NCI-H1092 treated with DMSO at 0.1 percent for 48 hours (cell line): ENCODE results near the gene ANKRD33.
"Not testable (repeated sequence)": the region's sequence is repeated elsewhere in the genome, so short reads cannot be mapped to it uniquely, and the experiment has no call there.

Experiments used
- DNase-seq: peaks from one replicate; lab custom pipeline; 2025; lab: John Stamatoyannopoulos, UW

Gene ANKRD33

GRCh38 chr12:51883295-51883694, 4.6 kb upstream of the ANKRD33 start:
- DNase-seq: no peak

DNA sequence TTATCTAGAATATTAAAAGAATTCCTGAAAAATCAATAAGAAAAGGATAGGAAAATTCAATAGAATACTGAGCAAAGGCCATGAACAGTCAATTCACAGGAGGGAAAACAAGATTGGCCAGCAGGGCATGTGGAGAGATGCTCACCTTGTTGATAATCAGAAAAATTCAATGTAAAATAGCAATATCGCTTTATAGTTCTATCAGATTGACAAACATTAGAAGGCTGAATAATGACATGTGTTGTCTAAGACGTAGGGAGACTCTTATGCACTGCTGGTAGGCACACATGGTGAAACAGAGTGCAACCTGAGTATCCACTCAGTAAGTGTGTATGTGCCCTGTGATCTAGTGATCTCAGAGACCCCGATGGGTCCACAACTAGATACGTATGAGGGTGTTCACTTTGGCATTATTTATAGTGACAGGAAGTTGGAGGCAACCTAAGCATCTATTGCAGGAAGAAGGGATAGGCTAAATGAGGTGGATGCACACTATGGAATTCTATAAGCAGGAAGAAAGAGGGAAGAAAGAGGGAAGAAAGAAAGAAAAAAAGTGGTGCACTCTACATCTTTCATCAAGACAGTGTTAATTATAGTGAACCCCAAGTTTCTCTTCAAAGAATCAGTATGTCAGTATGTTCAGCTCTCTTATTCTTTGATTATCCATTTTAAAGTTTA, 3.8 kb upstream of the ANKRD33 start:
- DNase-seq: no peak

GRCh38 chr12:51884676-51885229, 3.1 kb upstream of the ANKRD33 start:
- DNase-seq: no peak

DNA sequence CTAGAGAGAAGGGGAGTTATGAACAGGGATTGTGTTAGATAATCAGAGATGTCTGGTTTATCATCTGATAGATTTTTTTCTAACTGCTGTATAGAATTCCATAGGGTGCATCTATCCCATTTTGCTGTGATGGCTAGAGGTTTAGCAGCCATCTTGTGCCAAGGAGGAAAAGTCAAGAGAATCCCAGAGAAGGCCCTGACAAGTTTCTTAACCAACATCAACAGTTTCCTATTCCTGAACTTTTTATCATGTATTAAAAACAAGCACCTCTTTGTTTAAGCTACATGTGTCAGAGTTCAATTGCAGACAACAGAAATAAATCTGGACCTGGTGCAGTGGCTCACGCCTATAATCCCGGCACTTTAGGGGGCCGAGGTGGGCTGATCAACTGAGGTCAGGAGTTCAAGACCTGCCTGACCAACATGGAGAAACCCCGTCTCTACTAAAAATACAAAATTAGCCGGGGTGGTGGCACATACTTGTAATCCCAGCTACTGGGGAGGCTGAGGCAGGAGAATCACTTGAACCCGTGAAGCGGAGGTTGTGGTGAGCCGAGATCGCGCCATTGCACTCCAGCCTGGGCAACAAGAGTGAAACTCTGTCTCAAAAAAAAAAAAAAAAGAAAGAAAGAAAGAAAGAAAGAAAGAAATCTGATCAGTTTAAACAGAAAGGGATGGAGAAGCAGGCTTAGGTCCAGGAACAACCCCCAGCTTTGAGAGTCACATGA, 2.4 kb upstream of the ANKRD33 start:
- DNase-seq: not testable (repeated sequence)

DNA sequence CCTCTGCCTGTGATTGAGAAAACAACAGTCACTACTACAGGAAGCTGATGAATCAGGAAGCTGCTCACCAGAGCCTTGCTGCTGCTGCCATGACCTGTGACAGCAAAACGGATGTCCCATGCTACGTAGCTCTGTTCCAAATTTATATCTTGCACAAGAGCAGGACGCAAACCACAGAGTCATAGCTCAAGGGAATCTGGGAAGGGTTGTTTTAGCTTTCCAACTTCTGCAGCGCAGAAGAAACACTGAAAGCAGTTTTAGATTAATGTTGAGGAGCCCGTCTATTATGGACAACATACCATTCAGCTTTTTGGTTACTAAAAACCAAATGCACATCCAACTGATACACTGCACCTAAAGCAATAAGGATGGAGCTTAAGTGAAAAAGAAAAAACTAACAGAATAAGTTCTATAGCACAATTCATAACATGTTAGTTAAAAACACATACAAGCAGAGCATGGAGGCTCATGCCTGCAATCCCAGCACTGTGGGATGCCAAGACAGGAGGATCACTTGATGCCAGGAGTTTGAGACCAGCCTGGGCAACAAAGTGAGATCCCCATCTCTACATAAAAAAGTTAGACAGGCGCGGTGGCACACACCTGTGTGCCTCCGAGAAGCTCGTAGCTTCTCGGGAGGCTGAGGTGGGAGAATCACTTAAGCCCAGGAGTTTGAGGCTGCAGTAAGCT, 1.7 kb upstream of the ANKRD33 start:
- no peak for DNase-seq

GRCh38 chr12:51888316-51889215, 663 bp downstream of the ANKRD33 start:
- no peak for DNase-seq

DNA sequence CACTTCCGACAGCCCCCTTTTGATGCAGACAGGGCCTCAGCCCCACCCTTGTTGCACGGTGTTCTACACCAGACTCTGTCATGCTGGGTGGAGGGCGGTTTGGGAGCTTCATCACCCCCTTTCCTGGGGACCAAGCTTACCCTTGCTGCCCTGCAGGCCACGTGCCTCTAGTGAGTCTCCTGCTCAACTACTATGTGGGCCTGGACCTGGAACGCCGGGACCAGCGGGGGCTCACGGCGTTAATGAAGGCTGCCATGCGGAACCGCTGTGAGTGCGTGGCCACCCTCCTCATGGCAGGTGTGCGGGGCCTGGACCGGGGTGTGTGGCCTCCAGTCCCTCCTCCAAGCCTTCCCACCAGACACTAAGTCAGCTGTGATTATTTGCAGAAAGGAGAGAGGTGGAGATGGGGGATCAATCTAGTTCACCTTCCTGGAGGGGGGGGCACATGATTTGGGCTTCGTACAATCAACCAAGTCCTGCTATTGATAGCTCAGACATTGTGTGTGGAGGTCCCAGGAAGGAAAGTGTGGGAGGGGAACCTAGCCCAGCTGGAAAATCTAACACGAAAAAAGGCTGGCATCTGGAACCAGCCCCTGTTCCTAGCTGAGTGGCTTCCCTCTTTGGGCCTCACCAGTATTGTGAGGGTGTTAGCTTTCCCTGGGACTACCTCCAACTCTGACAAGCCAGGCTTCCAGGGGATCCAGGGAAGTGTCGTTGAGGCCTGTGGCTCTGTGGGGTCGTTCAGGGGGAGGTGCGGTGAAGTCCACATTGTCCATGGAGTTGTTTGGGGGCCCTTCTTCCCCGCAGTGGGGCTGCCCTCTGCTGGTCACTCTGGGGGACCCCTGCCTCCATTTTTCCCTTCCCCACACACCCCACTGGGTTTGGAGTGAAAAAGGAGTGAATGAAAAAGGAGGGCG, 1.6 kb downstream of the ANKRD33 start:
- no peak for DNase-seq

GRCh38 chr12:51890133-51890464, 2.2 kb downstream of the ANKRD33 start:
- DNase-seq: no peak

GRCh38 chr12:51890511-51891171, 2.7 kb downstream of the ANKRD33 start:
- DNase-seq: no peak

DNA sequence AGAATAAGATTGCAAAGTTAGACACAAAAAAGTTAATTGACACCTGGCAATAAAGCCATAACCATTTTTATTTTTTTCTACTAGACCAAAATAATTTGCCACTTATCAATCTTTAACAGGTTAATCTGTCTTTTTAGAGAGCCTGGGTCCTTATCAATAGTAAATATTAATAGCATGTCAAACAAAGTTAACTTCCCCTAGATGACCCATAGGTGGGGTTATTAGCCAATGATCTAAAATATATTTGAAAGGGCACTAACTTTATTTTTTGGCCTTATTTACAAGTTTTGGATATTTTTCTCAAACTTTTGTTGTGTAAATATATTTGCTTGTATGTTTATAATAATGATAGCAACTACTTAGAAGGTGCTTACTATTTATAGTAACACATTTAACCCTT, 3.9 kb downstream of the ANKRD33 start:
- DNase-seq: no peak

DNA sequence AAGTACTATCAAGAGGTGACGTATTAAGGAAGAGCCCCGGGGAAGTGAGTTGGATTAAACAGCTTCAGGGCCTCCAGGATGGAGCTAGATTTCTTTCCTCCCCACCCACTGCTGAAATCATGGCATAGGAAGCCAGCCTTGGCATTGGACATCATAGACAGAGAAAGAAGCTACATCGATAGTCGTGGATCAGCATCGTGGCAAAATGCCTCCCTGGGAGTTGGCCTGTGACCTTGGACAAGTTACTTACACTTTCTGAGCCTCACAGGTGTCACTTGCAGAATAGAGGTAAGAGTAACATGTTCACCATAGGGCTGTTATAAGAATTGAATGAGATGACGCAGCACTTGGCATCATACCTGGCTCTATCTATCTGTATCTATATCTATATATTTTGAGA, 5.9 kb downstream of the ANKRD33 start:
- no peak for DNase-seq

DNA sequence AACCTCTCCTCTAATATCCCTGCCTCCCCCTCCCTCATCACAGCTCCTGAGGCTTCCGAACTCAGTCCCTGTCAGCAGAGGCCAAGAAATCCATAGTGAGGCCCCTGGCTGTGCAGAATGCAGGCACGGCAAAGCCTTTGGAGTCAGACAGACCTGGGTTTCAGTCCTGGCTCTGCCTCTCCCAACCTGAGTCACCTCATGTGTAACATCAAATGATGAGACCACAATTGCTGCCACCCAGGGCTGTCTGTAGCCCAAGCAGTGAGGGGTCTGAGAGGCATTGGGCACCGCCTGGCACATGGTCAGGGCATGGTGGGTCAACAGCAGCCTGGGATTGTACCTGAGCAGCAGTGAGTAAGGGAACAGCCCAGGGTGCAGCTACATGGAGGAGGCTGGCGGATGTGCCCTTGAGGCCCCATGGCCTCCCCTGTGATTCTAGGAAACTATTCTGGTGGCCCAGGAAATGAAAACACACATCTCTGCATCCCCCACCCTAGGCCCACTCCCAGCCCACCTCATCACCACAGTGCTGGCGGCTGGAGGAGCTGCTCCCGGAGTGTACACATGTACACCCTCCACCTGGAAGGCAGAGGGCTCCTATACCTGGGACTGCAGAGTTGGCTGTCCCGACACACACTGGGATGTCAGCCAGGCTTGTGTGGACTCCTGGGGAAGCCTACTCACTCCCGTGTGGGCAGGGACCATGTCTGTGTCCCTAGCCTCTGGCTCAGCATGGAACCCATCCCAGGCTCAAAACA, 7.7 kb downstream of the ANKRD33 start:
- no peak for DNase-seq

DNA sequence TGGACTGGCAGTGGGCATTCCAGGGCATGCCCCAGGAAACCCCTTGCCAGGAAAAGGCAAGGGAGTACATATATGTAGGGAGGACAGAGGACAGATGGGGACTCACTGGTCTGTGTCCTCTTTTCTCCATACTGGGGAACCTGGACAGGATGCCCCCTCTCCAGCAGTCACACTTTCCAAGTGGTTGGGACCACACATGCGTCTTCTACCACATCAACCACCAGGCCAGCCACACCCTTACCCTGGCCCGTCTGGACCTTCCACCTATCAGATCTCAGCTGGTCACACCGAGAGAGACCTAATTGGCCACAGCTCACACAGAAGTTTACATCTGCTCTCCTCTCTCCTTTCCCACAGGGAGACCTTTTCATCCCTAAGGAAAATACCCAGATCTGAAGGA, 8.3 kb downstream of the ANKRD33 start:
- DNase-seq: no peak

GRCh38 chr12:51897181-51897580, 9.3 kb downstream of the ANKRD33 start:
- no peak for DNase-seq

GRCh38 chr12:51898506-51898905, 10.6 kb downstream of the ANKRD33 start:
- DNase-seq: no peak

DNA sequence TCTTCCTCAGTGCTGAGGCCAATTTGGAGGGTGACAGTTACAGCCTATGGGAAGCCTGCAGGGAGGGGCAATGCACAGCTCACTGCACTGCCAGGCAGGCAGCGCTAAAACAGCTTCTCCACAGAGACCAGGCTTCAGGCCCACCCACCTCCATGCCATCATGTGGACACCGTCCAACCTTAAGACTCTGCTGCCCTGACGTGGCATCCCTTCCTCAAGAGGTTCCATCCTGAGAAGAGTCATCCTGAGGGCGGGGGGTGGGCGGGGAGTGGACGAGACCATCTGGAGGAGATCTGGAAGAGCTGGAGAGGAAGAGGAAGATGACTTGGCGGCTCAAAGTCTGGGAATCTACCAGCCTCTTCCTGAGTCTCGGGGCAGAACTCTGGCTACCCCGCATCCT, 11.0 kb downstream of the ANKRD33 start:
- no peak for DNase-seq

- DNase-seq: no peak
These were observed 12.5 kb downstream of the ANKRD33 start for GRCh38 chr12:51900323-51900889.

GRCh38 chr12:51901121-51901817, 13.4 kb downstream of the ANKRD33 start:
- DNase-seq: no peak

DNA sequence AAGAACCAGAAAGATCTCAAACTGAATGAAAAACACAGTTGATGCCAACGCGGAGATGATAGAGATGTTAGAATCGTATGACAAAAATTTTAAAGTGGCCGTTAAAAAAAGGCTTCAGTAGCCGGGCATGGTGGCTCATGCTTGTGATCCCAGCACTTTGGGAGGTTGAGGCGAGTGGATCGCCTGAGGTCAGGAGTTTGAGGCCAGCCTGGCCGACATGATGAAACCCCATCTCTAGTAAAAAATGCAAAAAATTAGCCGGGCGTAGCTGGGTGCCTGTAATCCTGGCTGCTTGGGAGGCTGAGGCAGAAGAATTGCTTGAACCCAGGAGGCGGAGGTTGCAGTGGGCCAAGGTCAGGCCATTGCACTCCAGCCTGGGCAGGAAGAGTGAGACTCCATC, 14.0 kb downstream of the ANKRD33 start:
- no peak for DNase-seq
